Measurements from ENCODE around the gene KPNB1. TPM values are rescaled to one million over a fixed set of nuclear protein-coding genes. Genes with fewer than 3 reads are reported as not detected.

The KPNB1 gene
- 160 TPM for total RNA-seq
- long read RNA-seq, full-length matches to known transcripts: 91 of 125 reads
- long read RNA-seq, partial matches to known transcripts: 19 of 125 reads
- long read RNA-seq, other reads (novel, unspliced or antisense): 15 of 125 reads

- DNase-seq: peak; percentile 99
- intact Hi-C loops (cut with DNase I): no loop called here
- ATAC-seq (ENCODE audit: poor library complexity): peak; percentile 90
Measured at GRCh38 chr17:47649153-47649971, at the start of gene KPNB1. Gene KPNB1 (plus strand): TSS chr17:47649919. CDS start chr17:47650245, 326 bp downstream.

- DNase-seq (no peak), ATAC-seq (ENCODE audit: poor library complexity) (peak; percentile 38)
- intact Hi-C loops (cut with DNase I): no loop called here
Measured at GRCh38 chr17:47603830-47604597, 45.7 kb upstream of the KPNB1 start.

GRCh38 chr17:47604598-47604927 lies 45.2 kb upstream of the KPNB1 start:
- DNase-seq (no peak), ATAC-seq (ENCODE audit: poor library complexity) (peak; percentile 90)
- intact Hi-C loops (cut with DNase I): no loop called here

- no peak for DNase-seq
- intact Hi-C loops (cut with DNase I): no loop called here
- no peak for ATAC-seq (ENCODE audit: poor library complexity)
Measured at GRCh38 chr17:47605011-47605410, 44.7 kb upstream of the KPNB1 start.

GRCh38 chr17:47607481-47607880 lies 42.2 kb upstream of the KPNB1 start:
- intact Hi-C loops (cut with DNase I): no loop called here
- DNase-seq (no peak), ATAC-seq (ENCODE audit: poor library complexity) (no peak)

GRCh38 chr17:47611372-47612350 lies 38.1 kb upstream of the KPNB1 start:
- DNase-seq: no peak
- intact Hi-C loops (cut with DNase I): no loop called here
- no peak for ATAC-seq (ENCODE audit: poor library complexity)

GRCh38 chr17:47615766-47616424 lies 33.8 kb upstream of the KPNB1 start:
- DNase-seq (no peak), ATAC-seq (ENCODE audit: poor library complexity) (peak; percentile 41)
- intact Hi-C loops (cut with DNase I): no loop called here

- intact Hi-C loops (cut with DNase I): no loop called here
- no peak for DNase-seq
- ATAC-seq (ENCODE audit: poor library complexity): no peak
Measured at GRCh38 chr17:47618410-47618809, 31.3 kb upstream of the KPNB1 start.

GRCh38 chr17:47620503-47621245 lies 29.0 kb upstream of the KPNB1 start:
- ATAC-seq (ENCODE audit: poor library complexity) (no peak), DNase-seq (no peak)
- intact Hi-C loops (cut with DNase I): no loop called here

GRCh38 chr17:47621293-47622179 lies 28.2 kb upstream of the KPNB1 start:
- DNase-seq (peak; percentile 51), ATAC-seq (ENCODE audit: poor library complexity) (peak; percentile 68)
- intact Hi-C loops (cut with DNase I): no loop called here

GRCh38 chr17:47622180-47622549 lies 27.6 kb upstream of the KPNB1 start:
- intact Hi-C loops (cut with DNase I): no loop called here
- ATAC-seq (ENCODE audit: poor library complexity) (no peak), DNase-seq (no peak)

GRCh38 chr17:47624727-47625068 lies 25.0 kb upstream of the KPNB1 start:
- ATAC-seq (ENCODE audit: poor library complexity) (no peak), DNase-seq (no peak)
- intact Hi-C loops (cut with DNase I): no loop called here

GRCh38 chr17:47628014-47628566 lies 21.6 kb upstream of the KPNB1 start:
- DNase-seq (no peak), ATAC-seq (ENCODE audit: poor library complexity) (no peak)
- intact Hi-C loops (cut with DNase I): no loop called here

GRCh38 chr17:47629826-47630225 lies 19.9 kb upstream of the KPNB1 start:
- DNase-seq (no peak), ATAC-seq (ENCODE audit: poor library complexity) (no peak)
- intact Hi-C loops (cut with DNase I): no loop called here

- intact Hi-C loops (cut with DNase I): no loop called here
- no peak for ATAC-seq (ENCODE audit: poor library complexity)
- no peak for DNase-seq
Measured at GRCh38 chr17:47630614-47631013, 19.1 kb upstream of the KPNB1 start.

- ATAC-seq (ENCODE audit: poor library complexity): no peak
- intact Hi-C loops (cut with DNase I): no loop called here
Measured at GRCh38 chr17:47632991-47633390, 16.7 kb upstream of the KPNB1 start.

GRCh38 chr17:47633996-47634395 lies 15.7 kb upstream of the KPNB1 start:
- no peak for DNase-seq
- ATAC-seq (ENCODE audit: poor library complexity): no peak
- intact Hi-C loops (cut with DNase I): no loop called here

More at GRCh38 chr17:47632991-47633390, 16.7 kb upstream of the KPNB1 start:
- no peak for DNase-seq

All from Right ventricle myocardium superior (tissue), 1 donor.